ENCODE measurements around the gene ALG12.

ALG12 gene

GRCh38 chr22:49872347-49872746, 45.9 kb downstream of the ALG12 start:
- in situ Hi-C loops (cut with HindIII; ENCODE audit: low sequenced_read_pairs), result loop anchor here (5.0 kb wide), 2 partner anchors 50 to 75 kb away; no protein-coding TSS in a partner anchor

- in situ Hi-C loops (cut with HindIII; ENCODE audit: low sequenced_read_pairs), result loop anchor here (5.0 kb wide), 2 partner anchors 51 to 74 kb away; no protein-coding TSS in a partner anchor
Measured at GRCh38 chr22:49871482-49871881, 46.8 kb downstream of the ALG12 start.

- in situ Hi-C loops (cut with HindIII; ENCODE audit: low sequenced_read_pairs), result loop anchor here (5.0 kb wide), 2 partner anchors 52 to 73 kb away; no protein-coding TSS in a partner anchor
Measured at GRCh38 chr22:49869845-49870712, 48.2 kb downstream of the ALG12 start.

- in situ Hi-C loops (cut with HindIII; ENCODE audit: low sequenced_read_pairs), result no loop called here
Measured at GRCh38 chr22:49869086-49869830, 49.0 kb downstream of the ALG12 start.

- in situ Hi-C loops (cut with HindIII; ENCODE audit: low sequenced_read_pairs), result no loop called here
Measured at GRCh38 chr22:49867303-49868265, 50.7 kb downstream of the ALG12 start.

- in situ Hi-C loops (cut with HindIII; ENCODE audit: low sequenced_read_pairs), result no loop called here
Measured at GRCh38 chr22:49866646-49867045, 51.6 kb downstream of the ALG12 start.

GRCh38 chr22:49866134-49866533, 52.1 kb downstream of the ALG12 start:
- in situ Hi-C loops (cut with HindIII; ENCODE audit: low sequenced_read_pairs), result no loop called here

- in situ Hi-C loops (cut with HindIII; ENCODE audit: low sequenced_read_pairs), result no loop called here
Measured at GRCh38 chr22:49865156-49865555, 53.1 kb downstream of the ALG12 start.

GRCh38 chr22:49863931-49864330, 54.3 kb downstream of the ALG12 start:
- in situ Hi-C loops (cut with HindIII; ENCODE audit: low sequenced_read_pairs), result no loop called here

GRCh38 chr22:49862496-49862776, 55.8 kb downstream of the ALG12 start:
- in situ Hi-C loops (cut with HindIII; ENCODE audit: low sequenced_read_pairs), result no loop called here

- in situ Hi-C loops (cut with HindIII; ENCODE audit: low sequenced_read_pairs), result no loop called here
Measured at GRCh38 chr22:49861642-49862495, 56.4 kb downstream of the ALG12 start.

- in situ Hi-C loops (cut with HindIII; ENCODE audit: low sequenced_read_pairs), result no loop called here
Measured at GRCh38 chr22:49858827-49859226, 59.4 kb downstream of the ALG12 start.

- in situ Hi-C loops (cut with HindIII; ENCODE audit: low sequenced_read_pairs), result no loop called here
Measured at GRCh38 chr22:49856766-49857618, 61.2 kb downstream of the ALG12 start.

GRCh38 chr22:49856343-49856742, 61.9 kb downstream of the ALG12 start:
- in situ Hi-C loops (cut with HindIII; ENCODE audit: low sequenced_read_pairs), result no loop called here

GRCh38 chr22:49855251-49855911, 62.9 kb downstream of the ALG12 start:
- in situ Hi-C loops (cut with HindIII; ENCODE audit: low sequenced_read_pairs), result no loop called here

GRCh38 chr22:49853981-49854831, 64.0 kb downstream of the ALG12 start:
- in situ Hi-C loops (cut with HindIII; ENCODE audit: low sequenced_read_pairs), result no loop called here

All from endothelial cell of hepatic sinusoid (primary cell).